Fibroblast of pulmonary artery (primary cell): ENCODE data around the gene THAP2.
"Not testable (repeated sequence)": the region's sequence is repeated elsewhere in the genome, so short reads cannot be mapped to it uniquely, and the experiment has no call there.

ENCODE experiments used
- DNase-seq: peaks from one replicate; pipeline ENCODE4 v3.0.0-alpha.2; 2010; ENCODE audit warnings: low read depth
- H3K4me3 ChIP-seq: replicated peaks from 2 replicates; pipeline ENCODE4 v1.5.1; 2011; ENCODE audit warnings: low read depth, mild to moderate bottlenecking, control low read depth, low read length, moderate library complexity
- CTCF ChIP-seq: IDR thresholded peaks from 2 replicates; pipeline ENCODE4 v1.5.1; 2011; ENCODE audit warnings: mild to moderate bottlenecking, control low read depth, low read length, inconsistent platforms; ENCODE audit errors: missing control alignments

Gene THAP2

GRCh38 chr12:71685914-71686657, 22.0 kb downstream of the THAP2 start, which contains the start of gene TMEM19:
Gene TMEM19, plus strand, starts transcription at chr12:71686082. Its CDS starts 599 bp downstream, at chr12:71686681.
- peak; percentile 16 for TF ChIP-seq CTCF
- peak; percentile 91 for DNase-seq
- peak within 1 kb of the TSS; percentile 82 for H3K4me3 ChIP-seq

GRCh38 chr12:71686658-71687025, 22.5 kb downstream of the THAP2 start:
- TF ChIP-seq CTCF: no peak
- H3K4me3 ChIP-seq: peak overlapping the region; percentile 82
- DNase-seq: peak; percentile 21

DNA sequence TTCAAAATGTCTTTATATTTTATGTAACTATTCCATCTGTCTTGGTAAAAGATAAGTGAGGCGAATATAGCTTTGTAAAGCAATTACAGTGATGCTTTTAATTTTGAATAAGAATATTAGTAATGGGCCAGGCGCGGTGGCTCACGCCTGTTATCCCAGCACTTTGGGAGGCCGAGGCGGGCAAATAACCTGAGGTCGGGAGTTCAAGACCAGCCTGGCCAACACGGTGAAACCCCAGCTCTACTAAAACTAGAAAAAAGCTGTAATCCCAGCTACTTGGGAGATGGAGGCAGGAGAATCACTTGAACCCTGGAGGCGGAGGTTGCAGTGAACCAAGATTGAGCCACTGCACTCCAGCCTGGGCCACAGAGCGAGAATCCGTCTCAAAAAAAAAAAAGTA, 23.1 kb downstream of the THAP2 start:
- DNase-seq: not testable (repeated sequence)
- H3K4me3 ChIP-seq: peak overlapping the region; percentile 82

GRCh38 chr12:71688961-71689570, 25.0 kb downstream of the THAP2 start:
- H3K4me3 ChIP-seq: no peak overlapping the region
- DNase-seq: no peak
- no peak for TF ChIP-seq CTCF

GRCh38 chr12:71691504-71692129, 27.5 kb downstream of the THAP2 start:
- H3K4me3 ChIP-seq: no peak overlapping the region

DNA sequence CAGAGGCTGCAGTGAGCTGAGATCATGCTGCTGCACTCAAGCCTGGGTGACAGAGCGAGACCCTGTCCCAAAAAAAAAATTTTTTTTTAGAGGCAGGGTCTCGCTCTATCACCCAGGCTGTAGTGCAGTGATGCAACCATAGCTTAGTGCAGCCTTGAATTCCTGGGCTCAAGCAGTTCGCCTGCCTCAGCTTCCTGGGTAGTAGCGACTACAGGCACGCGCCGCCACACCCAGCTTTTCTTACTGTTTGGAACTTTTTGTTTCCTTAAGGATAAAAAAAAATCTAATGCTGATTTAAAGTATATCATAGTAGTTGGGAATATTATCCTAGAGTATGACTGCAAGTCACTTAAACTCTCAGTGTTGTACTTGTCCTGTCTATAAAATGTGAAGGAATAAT, 29.0 kb downstream of the THAP2 start:
- DNase-seq: no peak
- no peak for TF ChIP-seq CTCF
- no peak overlapping the region for H3K4me3 ChIP-seq

More at GRCh38 chr12:71691504-71692129, 27.5 kb downstream of the THAP2 start:
- TF ChIP-seq CTCF: no peak
- DNase-seq: no peak

- not testable (repeated sequence) for H3K4me3 ChIP-seq, DNase-seq
Measured at GRCh38 chr12:71693651-71694050, 29.6 kb downstream of the THAP2 start.
